GM13976 (cell line): Measurements from ENCODE around the gene SFR1.
A peak's percentile ranks its signal among the peaks of the same experiment; 100 is the strongest.

Experiments used
- DNase-seq: peaks from one replicate; pipeline ENCODE4 v3.0.0; 2012; ENCODE audit warnings: low spot score
- in situ Hi-C: fragments of 300-500 bp; cut with MboI; formaldehyde crosslinking; loops from one replicate; pipeline ENCODE4 v1.12.0; 2022; ENCODE audit warnings: low sequenced_read_pairs, mixed read lengths, inconsistent platforms; ENCODE audit not compliant: unreplicated experiment
- TF ChIP-seq, protein P1 (sequence below): IDR thresholded peaks from 2 replicates; pipeline ENCODE4 v1.5.1; 2012; ENCODE audit warnings: borderline replicate concordance, mild to moderate bottlenecking; ENCODE audit not compliant: insufficient read depth; ENCODE audit errors: extremely low read depth, missing control alignments, control extremely low read depth

SFR1 gene

GRCh38 chr10:104128214-104128613 lies 6.2 kb downstream of the SFR1 start:
- TF ChIP-seq, protein P1, sequence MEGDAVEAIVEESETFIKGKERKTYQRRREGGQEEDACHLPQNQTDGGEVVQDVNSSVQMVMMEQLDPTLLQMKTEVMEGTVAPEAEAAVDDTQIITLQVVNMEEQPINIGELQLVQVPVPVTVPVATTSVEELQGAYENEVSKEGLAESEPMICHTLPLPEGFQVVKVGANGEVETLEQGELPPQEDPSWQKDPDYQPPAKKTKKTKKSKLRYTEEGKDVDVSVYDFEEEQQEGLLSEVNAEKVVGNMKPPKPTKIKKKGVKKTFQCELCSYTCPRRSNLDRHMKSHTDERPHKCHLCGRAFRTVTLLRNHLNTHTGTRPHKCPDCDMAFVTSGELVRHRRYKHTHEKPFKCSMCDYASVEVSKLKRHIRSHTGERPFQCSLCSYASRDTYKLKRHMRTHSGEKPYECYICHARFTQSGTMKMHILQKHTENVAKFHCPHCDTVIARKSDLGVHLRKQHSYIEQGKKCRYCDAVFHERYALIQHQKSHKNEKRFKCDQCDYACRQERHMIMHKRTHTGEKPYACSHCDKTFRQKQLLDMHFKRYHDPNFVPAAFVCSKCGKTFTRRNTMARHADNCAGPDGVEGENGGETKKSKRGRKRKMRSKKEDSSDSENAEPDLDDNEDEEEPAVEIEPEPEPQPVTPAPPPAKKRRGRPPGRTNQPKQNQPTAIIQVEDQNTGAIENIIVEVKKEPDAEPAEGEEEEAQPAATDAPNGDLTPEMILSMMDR, result no peak
- in situ Hi-C loops, result no loop called here
- no peak for DNase-seq

GRCh38 chr10:104130041-104130440 lies 8.1 kb downstream of the SFR1 start:
- no peak for DNase-seq
- in situ Hi-C loops, result no loop called here
- TF ChIP-seq, protein P1, result no peak

DNA sequence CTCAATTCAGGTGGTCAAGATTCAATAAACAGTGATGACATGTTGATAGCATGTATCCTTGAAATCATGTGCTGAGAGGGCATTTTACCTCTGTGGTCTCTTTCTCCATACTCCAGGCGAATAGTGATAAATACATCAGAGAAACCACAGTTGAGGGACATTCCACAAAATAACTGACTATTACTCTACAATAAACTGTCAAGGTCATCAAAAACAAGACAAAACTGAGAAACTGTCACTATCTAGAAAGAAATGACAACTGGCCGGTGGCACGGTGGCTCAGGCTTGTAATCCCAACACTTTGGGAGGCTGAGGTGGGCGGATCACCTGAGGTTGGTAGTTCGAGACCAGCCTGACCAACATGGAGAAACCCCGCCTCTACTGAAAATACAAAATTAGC lies 16.2 kb downstream of the SFR1 start:
- TF ChIP-seq, protein P1, result no peak
- in situ Hi-C loops, result no loop called here
- no peak for DNase-seq

DNA sequence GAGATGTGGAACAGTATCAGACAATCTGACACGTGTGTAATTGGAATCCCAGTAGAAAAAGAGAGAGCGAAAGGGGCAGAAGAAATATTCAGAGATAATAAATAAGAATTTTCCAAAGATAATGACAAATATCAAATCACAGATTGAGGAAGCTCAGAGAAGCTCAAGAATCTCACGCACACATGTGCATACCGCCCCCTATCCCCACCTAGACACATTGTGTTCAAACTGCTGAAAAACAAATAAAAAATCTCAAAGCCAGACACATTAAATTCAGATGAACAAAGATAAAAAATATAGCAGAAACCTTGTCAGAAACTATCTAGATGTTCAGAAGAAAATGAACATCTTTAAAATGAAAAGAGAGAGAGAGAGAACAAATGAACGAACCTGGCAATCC lies 17.2 kb downstream of the SFR1 start:
- no peak for DNase-seq
- in situ Hi-C loops, result no loop called here

GRCh38 chr10:104142081-104142480 lies 20.1 kb downstream of the SFR1 start:
- in situ Hi-C loops, result no loop called here
- TF ChIP-seq, protein P1, result no peak
- no peak for DNase-seq

More for the DNA sequence above, 17.2 kb downstream of the SFR1 start:
- TF ChIP-seq, protein P1, result peak; percentile 23

DNA sequence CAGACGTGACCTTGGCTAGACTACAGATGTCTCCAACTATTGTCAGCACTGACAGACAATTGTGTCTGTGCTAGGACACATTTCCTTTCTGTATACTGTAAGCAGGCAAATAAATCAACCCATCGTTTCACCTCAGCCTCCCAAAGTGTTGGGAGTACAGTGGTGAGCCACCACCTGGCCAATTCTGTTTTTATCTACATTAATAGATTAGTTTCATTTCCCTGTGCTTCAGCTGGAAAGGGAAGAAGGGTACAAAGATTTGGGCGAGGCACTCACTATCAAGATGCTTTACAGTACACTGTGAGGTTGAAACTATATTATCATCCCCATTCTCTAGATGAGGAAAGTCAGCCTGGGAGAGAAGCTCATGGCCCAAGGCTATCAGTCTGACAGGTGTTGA lies 21.9 kb downstream of the SFR1 start:
- in situ Hi-C loops, result no loop called here
- DNase-seq, result no peak
- TF ChIP-seq, protein P1, result no peak

GRCh38 chr10:104144931-104145330 lies 23.0 kb downstream of the SFR1 start:
- DNase-seq, result no peak
- in situ Hi-C loops, result no loop called here
- TF ChIP-seq, protein P1, result no peak
